Activated gamma-delta T cell (primary cell): ENCODE results near the gene TBX3.

Experiments
- DNase-seq: peaks from one replicate; lab custom pipeline; 2025; lab: John Stamatoyannopoulos, UW

TBX3 gene

DNA sequence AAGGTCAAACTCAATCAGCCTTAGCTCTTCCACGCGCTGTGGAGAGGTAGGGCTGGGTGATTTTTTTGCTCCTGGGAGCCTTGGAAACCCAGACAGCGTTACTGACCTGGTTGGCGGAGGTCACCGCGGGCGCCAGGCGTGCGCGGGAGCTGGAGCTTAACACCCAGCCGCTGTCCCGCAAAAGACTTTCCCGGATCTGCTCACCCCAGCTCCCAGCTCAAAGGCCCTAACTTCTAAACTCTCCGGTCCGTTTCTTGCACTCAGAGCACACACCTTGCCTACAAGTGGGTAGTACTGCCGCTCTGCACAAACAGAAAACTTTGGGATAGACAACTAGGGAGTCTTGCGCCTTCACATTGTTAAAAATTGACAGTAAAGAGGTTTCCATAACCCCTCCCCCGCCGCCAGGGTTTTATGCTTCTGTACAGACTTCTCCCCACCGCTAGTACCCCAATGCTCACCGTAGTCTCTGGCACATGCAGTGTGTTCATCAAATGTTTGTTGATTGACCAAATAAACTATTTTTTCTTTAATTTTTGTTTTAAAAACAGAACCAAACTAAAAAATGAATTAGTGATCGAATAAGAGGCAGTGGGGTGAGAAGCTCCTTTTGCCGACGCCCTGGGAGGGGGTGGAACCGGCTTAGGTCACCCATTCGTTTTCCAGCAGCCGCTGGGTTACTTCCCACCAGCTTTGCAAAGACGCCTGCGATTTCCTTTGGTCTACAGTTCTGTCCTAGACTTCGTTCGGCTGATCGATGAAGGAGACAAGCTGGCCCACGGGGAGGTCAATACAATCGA lies 12.7 kb upstream of the TBX3 start:
- no peak for DNase-seq

DNA sequence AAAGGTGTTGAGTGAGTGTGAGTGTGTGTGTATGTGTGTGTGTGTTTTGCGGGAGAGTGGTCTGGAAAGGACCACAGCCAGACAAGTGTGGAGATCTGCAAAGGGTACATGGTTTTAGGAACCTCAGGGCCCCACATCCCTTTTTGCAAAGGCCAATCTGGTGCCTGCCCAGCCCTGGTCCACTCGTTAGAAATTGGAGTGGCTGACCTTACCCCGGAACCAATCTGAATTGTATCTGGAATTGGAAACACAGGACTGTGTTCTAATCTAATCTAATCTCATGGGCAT lies 11.3 kb upstream of the TBX3 start:
- no peak for DNase-seq

DNA sequence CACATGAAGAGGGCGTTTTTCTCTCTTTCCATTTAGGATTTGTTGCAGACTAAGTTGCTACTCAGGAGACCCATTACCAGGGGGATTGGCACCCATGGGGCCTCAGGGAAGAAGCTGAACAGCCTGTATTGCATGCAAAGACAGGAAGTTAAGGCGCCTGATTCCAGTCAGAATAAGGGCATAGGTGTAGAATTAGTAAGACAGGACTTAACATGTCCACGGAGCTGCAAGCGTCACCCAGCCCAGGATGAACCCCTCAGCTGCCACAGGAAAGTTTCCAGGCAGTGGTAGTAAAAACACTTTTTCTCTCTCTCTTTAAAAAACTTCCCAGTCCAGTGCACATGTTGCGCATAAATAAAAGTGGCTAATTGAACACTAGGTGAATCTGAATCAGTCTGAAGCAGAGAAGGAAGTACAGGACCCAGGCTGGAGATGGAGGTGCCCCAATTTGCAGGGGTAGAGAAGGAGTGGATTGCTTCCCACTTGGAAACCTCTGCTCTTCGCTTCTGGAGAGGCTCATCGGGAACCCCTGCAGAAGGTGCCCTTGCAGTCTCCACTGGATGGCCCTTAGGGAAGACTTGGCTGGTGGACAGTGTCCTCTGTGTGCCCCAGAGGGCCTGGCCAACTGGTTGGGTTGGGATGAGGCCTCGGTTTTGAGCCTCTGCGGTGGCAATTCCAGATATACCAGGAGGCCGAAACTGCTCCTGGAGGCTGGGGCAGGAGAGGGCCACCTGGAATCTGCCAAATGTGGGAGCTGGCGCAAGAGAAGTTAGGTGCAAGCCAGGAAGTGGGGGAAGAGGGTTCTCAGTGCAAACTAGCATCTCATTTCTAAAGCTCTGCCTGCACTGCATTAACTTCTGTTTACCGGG lies 10.7 kb upstream of the TBX3 start:
- no peak for DNase-seq

DNA sequence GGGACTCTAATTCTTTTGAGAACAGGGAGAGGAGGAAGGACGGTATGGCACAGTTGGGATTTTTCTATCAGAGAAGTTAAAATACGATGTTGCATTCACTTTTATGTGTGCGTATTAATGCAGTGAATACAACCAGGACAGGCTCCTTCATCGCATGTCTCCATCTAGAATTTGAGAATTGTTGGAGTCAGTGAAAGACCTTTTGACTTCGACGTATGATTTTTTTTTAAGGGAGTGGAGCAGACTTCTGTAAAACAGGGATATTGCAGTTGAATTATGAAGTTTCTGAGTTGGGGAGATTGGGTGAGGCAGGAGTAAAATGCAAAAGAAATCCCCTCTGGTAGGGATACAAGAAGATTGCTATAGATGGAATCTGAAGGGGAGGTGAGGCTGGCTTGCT lies 9.6 kb upstream of the TBX3 start:
- no peak for DNase-seq

DNA sequence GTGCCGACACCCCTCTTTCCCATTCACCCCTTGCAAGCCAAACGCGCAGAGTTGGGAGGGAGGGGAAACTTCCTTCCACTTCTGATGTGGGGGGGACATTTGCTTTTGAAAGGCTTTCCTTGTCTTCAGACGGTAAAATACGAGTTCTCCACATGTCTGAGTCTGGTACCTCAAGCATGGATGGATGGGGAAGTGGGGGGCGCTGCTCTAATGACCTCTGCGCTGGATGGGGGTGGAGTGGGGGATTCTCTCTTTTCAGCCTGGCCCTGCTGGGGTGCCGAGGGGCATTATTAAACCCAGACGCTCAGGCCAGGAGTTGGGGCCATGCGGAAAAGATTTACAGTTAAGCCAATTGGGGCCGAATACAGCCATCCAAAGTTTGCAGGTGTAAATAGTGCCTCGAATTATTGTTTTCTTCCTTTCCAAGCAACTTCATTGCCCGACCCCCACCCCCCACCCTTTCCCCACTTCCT lies 9.1 kb upstream of the TBX3 start:
- DNase-seq: no peak

DNA sequence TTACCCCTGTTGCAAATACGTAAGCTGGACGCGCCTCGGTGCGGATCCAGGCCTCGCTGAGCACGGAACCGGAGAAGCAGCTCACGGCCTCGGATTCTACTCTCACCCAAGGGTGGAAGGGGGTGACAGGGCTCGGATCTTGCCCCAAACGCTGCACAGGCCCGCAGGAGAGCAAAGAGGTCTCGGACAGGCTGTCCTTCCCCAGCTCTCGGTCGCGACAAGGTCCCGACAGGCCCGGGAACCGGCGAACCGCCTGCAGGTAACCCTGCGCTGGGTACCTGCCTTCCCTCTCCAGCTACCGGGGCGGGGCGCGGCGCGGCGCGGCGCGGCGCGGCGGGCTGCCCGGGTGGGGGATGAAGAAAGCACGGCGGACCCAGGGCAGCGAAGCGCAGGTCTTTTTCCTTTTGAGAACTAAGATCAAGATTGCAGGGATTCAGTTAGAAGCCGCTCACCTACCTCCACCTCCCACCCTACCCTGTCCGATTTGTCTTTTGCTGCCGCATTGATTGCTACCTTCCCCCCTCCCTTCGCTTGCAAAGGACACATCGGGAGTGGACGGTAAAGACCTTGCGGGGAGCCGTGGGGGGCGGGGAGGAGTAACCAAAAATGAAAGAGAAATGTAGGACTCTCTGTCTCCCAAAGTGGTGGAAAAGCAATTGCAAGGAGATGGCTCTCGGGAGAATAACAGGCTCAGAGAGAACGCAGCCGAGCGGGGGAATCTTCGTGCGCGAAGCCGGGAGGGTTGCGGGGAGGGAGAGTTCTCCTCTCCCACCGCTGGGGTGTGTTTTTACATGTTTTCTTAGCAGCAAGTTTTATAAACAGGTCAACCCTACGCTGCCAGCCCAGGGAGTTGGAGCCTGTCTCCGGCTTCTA lies 8.4 kb upstream of the TBX3 start:
- DNase-seq: no peak

DNA sequence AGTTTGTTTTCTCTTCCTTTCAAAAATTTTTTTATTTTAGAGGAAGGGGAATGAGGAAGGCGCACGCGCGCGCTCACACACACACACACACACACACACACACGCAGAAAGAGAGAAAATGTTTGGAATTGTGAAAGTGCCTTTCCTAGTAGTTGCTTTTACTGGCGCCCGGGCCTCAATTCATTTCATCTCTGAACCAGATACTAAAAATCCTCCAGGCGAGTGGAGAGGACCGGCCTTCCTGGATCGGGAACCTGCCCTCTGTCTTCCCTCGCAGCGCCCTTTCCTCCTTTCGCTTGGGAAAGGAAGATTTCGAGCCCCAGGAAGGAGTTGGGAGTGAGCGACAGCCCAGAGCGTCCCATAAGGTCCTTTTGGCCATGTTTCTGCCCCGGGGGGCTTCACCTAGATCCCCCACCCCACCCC lies 7.8 kb upstream of the TBX3 start:
- no peak for DNase-seq

DNA sequence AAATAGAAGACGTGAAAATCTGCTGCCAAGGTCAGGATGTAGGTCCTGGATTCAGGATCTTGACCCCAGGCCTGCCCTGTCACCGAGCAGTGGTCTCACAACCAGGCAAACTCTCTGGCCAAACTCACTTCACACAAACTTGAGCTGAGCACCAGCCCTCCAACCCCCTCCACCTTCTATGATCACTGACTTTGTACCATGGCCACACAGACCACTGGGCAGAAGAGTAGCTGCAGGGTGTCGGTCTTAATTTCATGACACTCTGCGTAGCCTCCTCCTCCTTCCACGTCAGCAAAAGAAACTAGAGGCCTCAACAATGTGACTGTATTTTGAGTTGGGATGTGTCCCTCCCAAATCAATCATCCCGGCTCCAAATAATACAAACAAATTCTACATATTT lies 7.2 kb upstream of the TBX3 start:
- DNase-seq: no peak

DNA sequence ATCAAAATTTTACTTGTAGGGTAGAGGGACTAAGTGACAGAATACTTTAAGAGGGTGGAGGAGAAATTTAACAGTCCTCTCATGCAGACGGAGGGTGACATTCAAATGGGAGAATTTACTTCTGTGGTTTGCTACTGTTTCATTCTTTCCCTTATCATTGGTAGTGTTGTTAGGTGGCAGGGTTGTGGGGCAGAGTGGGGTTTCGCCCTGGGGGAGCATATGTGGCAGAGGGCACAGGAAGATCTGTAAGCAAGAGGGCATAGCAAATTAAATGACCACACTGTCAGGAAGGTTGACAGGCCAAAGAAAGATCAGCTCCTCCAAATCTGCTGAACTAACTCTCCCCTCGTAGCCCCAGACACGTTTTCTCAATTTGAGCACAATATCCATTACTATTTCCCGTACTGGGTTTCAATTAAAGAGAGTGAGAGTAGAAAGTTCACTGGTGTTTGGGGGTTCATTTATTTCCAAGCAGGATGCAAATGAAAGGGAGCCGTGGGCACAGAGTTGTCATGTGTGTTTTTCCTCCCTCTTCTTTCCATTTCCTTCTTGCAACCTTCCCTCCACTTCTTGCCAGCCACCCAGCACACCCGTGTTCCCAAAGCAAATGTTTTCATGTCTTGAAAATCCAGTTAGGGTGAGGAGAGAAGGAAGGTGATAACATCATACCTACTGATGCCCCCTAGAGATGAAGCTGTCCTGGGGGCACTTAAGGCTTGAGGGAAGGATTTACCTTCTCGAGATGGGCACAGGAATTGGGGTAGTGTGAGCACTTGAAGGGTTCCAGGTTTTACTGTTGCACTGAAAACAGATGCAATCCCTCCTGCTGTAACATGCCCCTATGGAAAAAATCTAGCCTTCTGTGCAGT lies 6.5 kb upstream of the TBX3 start:
- no peak for DNase-seq

DNA sequence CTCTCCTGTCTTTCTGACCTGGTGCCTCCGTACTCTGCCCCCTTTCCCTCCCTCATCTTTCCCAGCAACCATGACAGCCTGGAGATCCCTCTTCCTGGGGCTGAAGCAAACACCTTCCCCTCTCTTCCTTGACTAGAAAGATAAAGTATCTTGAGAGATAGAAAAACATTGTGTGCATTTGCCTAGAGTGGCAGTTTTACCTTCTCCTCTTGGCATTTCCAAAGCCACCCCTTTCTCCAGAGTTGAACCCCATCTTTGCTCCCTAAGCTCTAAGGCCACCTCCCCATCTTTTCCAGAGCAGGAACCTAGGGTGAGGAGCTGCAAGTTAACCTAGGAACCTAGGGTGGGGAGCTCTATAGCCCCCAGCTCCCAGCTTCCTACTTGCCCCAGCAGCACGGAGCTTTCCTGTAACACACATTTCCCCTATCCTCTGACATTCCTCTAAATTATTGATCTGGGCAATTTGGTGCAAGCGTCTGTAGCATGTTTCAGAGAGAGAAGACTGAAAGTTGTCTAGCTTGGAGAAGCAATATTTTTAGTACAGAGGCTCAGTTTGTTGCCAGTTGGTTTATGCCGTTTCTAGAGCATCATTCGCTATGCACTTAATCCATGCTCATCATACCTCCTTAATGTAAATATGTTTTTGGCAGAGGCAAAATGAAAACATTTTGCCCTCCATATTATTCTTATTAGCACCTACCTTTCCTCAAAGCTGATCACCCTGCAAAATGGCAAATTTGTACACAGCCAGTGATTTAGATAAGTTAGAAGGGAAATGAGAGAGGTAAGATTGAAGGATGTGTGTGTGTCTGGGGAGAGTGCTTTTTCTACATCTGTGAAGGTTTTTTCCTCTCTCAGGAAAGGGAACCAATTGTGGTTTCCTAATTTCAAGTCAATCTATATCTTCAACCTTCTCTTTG lies 5.4 kb upstream of the TBX3 start:
- no peak for DNase-seq

DNA sequence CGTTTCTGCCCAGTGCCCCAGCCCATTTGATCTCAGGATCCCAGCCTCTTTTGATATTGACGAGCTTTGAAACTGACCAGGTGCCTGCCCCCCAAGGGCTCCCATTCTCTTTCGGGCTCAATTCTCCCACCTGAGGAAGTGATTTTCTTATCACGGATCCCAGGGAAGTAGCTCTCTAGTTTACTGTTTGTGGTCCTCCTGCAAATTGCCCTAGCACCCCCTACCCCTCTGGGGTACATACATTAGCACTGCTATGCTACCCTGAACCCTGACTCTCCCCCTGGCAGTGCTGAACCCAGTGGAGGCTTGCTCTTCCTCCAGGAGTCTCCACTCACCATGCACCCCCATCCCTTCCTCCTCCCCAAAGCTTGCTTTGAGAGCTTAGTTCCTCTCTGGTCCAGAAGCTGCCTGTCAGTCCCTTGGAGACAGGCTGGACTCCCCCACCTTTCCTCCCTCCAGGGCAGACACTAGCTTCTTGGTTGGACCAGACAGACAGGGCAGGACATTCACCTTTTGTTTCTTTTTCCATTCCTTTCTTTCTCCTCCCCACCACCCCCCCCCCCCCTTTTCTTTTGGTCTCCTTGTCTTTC lies 4.4 kb upstream of the TBX3 start:
- no peak for DNase-seq

DNA sequence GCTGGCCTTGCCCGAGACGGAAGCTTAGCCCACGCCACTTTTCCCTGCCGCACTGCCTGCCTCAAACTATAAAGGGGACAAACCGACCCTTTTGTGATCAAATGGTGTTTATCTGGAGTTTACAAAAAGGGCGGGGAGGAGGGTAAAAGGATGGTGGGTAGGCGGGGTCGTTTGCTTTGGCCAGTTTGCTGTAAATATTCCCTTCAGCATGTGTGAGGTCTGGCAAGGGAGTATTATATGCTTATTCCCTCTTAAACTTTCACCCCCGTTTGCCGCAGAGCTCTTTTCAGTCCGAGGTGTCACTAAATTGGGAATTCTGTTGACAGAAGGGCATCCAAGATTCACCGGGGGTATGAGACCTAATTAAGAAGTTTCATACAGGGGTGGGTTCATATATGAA lies 3.8 kb upstream of the TBX3 start:
- DNase-seq: no peak

DNA sequence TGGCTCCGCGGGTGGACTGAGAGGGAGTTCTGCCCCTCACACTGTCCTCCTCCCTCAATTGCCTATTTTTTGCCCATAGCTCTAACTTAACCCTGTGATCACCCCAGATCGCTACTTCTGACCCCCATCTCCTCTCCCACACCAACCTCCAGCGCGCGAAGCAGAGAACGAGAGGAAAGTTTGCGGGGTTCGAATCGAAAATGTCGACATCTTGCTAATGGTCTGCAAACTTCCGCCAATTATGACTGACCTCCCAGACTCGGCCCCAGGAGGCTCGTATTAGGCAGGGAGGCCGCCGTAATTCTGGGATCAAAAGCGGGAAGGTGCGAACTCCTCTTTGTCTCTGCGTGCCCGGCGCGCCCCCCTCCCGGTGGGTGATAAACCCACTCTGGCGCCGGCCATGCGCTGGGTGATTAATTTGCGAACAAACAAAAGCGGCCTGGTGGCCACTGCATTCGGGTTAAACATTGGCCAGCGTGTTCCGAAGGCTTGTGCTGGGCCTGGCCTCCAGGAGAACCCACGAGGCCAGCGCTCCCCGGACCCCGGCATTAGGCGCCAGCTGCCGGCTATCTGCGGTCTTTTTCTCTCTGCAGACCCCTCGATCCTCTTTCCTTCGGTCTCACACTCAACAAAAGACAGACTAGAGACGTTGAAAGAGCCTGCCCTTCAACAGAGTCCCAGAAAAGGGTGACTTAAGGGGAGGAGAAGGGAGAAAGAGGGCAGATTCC lies 3.0 kb upstream of the TBX3 start:
- DNase-seq: no peak

DNA sequence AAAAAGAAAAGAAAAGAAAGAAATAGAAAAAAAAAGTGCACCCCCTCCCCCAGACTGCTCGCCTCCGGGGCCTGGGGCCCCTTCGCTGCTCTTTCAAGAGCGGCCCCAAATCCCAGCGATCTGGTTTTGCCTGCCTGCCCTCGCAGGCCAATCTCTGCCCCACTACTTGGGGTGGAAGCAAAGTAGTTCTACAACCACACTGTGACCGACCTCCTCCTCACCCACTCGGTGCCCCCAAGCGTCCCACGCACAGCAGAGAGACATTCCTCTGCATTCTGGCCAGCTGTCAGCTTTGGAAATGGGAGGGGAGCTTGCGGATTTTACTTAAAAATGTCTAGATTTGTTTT lies 2.4 kb upstream of the TBX3 start:
- DNase-seq: no peak

DNA sequence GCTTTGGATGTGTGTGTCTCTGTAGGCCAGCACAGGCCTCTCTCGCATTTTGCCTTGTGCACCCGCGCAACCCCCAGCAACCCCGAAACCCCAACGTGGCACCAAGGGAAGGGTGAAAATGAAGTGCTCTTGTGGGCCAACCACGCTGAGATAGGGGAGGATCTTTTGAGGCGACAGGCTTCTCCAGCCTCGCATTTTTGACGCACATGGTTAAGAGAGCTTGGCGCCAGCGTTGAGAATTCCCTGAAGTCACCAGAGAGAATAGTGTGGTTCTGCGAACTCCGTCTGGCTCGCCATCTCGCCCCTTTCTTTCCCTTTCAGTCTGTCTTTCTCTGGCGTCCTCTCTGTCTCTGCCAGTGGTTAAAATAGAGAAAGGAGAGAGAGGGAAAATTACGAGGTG lies 1.9 kb upstream of the TBX3 start:
- no peak for DNase-seq

DNA sequence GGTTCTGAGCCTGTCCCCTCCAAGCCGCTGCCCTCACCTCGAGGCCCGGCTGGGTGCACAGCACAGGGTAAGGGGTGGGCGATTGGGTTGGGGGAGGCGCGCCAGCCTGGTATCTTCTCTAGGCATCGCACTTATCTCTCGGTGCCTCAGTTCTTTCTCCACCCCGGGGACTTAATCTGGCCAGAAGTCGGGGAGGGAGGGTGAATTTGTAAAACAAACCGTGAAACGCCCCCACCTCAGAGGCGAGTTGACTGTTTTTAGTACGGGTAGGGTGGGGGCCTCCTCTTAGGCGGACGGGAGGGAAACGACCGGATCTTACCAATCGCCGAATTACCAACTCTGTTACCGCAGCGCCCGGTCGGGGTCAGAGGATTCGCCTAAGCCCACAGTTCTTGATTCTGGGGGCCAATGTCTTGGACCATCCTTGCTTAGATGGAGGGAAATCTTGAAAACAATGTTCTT lies 1.4 kb upstream of the TBX3 start:
- no peak for DNase-seq

DNA sequence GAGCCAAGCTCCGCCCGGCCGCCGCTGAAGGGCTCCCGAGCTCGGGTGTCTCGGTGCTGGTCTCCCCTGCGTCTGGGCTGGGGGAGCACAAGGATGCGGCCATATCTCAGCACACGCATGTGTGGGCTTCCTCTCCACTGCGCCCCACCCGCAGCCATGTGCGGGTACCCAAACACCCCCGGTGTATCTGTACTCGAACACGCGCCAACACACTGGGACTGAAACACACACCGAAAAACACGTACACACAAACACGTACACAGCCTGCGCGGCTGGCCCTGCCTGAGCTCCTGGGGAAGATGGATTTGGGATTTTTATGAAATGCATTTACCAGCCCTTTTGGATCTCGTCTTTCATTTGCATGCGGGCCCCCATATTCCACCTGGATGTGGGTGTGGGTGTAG lies 897 bp upstream of the TBX3 start:
- DNase-seq: no peak

DNA sequence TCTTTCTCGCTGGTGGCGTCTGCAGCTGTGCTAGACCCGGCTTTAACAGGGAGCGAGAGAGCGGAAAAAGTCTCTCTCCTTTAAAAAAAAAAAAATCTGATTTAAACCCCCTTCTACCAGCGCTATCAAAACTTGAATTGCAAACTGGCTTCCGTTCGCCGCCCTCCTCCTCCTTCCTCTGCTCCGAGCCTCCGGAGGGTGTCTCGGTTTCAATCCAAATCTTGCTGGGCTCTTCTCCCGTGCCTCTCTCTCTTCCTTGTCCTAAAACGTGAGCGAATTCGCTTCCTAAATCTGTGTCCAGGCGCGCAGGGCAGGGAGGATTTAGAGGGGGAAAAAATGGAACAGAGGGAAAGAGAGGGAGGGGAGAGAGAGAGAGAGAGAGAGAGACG lies 272 bp downstream of the TBX3 start:
- no peak for DNase-seq
